CD14-positive monocyte (primary cell): ENCODE measurements around the gene BCL2L12. TPM values are rescaled to one million over a fixed set of nuclear protein-coding genes. Genes with fewer than 3 reads are reported as not detected.
A peak's percentile ranks its signal among the peaks of the same experiment; 100 is the strongest.

ENCODE experiments used
- DNase-seq, 3 donors: peaks; one replicate each; pipeline ENCODE4 v3.0.0-alpha.2; 2011 to 2022
- H2AFZ ChIP-seq: 2 replicates; pipeline ENCODE4 v1.6.0; 2012; ENCODE audit warnings: mild to moderate bottlenecking, low read depth, low read length, inconsistent platforms; ENCODE audit not compliant: insufficient read depth, poor library complexity, severe bottlenecking
- H3K27ac ChIP-seq, 2 donors: 1 replicate in 1 of 2; 2 replicates in 1 of 2; pipeline ENCODE4 v1.5.1; 2012 to 2013; ENCODE audit warnings: low read length in 2 of 2, control low read depth in 1 of 2, inconsistent platforms in 1 of 2, low read depth in 1 of 2, mild to moderate bottlenecking in 1 of 2
- H3K27me3 ChIP-seq, 2 donors: one replicate each; pipeline versions ENCODE4 v1.6.0 to v1.6.1; 2011 to 2013; ENCODE audit warnings: low read length in 2 of 2; ENCODE audit not compliant: control insufficient read depth in 2 of 2, insufficient read depth in 2 of 2
- H3K36me3 ChIP-seq, 2 donors: replicated peaks in 1 of 2; 1 replicate in 1 of 2; 2 replicates in 1 of 2; pipeline versions ENCODE4 v1.5.1 to v1.6.1; 2012 to 2013; ENCODE audit warnings: low read length in 2 of 2, control low read depth in 1 of 2, inconsistent platforms in 1 of 2, mild to moderate bottlenecking in 1 of 2; ENCODE audit not compliant: insufficient read depth in 2 of 2, control insufficient read depth in 1 of 2
- H3K4me1 ChIP-seq, 2 donors: 1 replicate in 1 of 2; 2 replicates in 1 of 2; pipeline versions ENCODE4 v1.5.1 to v1.6.1; 2012 to 2013; ENCODE audit warnings: low read length in 2 of 2, control low read depth in 1 of 2, inconsistent platforms in 1 of 2, mild to moderate bottlenecking in 1 of 2, moderate library complexity in 1 of 2; ENCODE audit not compliant: insufficient read depth in 2 of 2, control insufficient read depth in 1 of 2
- H3K4me2 ChIP-seq: replicated peaks from 2 replicates; pipeline ENCODE3; 2012; ENCODE audit warnings: low read length, moderate library complexity, mild to moderate bottlenecking; ENCODE audit not compliant: poor library complexity, severe bottlenecking; ENCODE audit errors: extremely low read depth
- H3K4me3 ChIP-seq, 3 experiments: fragments of 200-600 bp in 1 of 3; sonication (generic) in 1 of 3; replicated peaks in 1 of 3; 1 replicate in 2 of 3; 2 replicates in 1 of 3; pipeline ENCODE4 v1.5.1; 2011 to 2013; ENCODE audit warnings: low read length in 3 of 3, mild to moderate bottlenecking in 3 of 3, control low read depth in 2 of 3, low read depth in 2 of 3, inconsistent platforms in 1 of 3, moderate library complexity in 1 of 3
- H3K79me2 ChIP-seq: 2 replicates; pipeline ENCODE4 v1.6.0; 2012; ENCODE audit warnings: mild to moderate bottlenecking, control low read depth, inconsistent platforms, low read length, moderate library complexity; ENCODE audit not compliant: insufficient read depth
- H3K9ac ChIP-seq: 2 replicates; pipeline ENCODE4 v1.6.0; 2017; ENCODE audit warnings: low read length, mild to moderate bottlenecking; ENCODE audit not compliant: insufficient read depth, poor library complexity, severe bottlenecking
- H3K9me3 ChIP-seq, 2 donors: replicated peaks in 1 of 2; 1 replicate in 1 of 2; 2 replicates in 1 of 2; pipeline versions ENCODE4 v1.5.1 to v1.6.1; 2012 to 2013; ENCODE audit warnings: low read length in 2 of 2, control low read depth in 1 of 2; ENCODE audit not compliant: control insufficient read depth in 1 of 2, insufficient read depth in 1 of 2
- H4K20me1 ChIP-seq: 2 replicates; pipeline ENCODE4 v1.6.0; 2012; ENCODE audit warnings: mild to moderate bottlenecking, low read length, control low read depth, moderate library complexity; ENCODE audit not compliant: insufficient read depth
- H3K27ac Mint-ChIP-seq, 7 donors: one replicate each; pipeline ENCODE4 v1.8.0; 2020; ENCODE audit warnings: mild to moderate bottlenecking in 7 of 7, mixed read lengths in 7 of 7, moderate library complexity in 6 of 7, inconsistent platforms in 2 of 7
- H3K27me3 Mint-ChIP-seq, 3 donors: one replicate each; pipeline ENCODE4 v1.8.0; 2021 to 2022; ENCODE audit warnings: low read depth in 3 of 3, mild to moderate bottlenecking in 3 of 3, mixed read lengths in 3 of 3, moderate library complexity in 3 of 3, inconsistent platforms in 1 of 3
- H3K36me3 Mint-ChIP-seq, 2 donors: one replicate each; pipeline ENCODE4 v1.8.0; 2020; ENCODE audit warnings: mixed read lengths in 2 of 2, inconsistent platforms in 1 of 2, mild to moderate bottlenecking in 1 of 2
- H3K4me1 Mint-ChIP-seq: one replicate; pipeline ENCODE4 v1.8.0; 2020; ENCODE audit warnings: mild to moderate bottlenecking, mixed read lengths
- H3K4me3 Mint-ChIP-seq, 2 donors: one replicate each; pipeline ENCODE4 v1.8.0; 2020; ENCODE audit warnings: mild to moderate bottlenecking in 2 of 2, mixed read lengths in 2 of 2, moderate library complexity in 1 of 2
- H3K9me3 Mint-ChIP-seq, 7 donors: one replicate each; pipeline ENCODE4 v1.8.0; 2020 to 2022; ENCODE audit warnings: mixed read lengths in 7 of 7, mild to moderate bottlenecking in 6 of 7, moderate library complexity in 6 of 7, inconsistent platforms in 2 of 7
- CTCF ChIP-seq: fragments of 200-600 bp; IDR thresholded peaks from one replicate; pipeline ENCODE4 v1.8.0; 2022; ENCODE audit warnings: antibody characterized with exemption, mild to moderate bottlenecking
- WGBS: methylation state at CpG from one replicate; pipeline ENCODE4 v1.1.5; 2013; ENCODE audit warnings: missing lambda C conversion rate; ENCODE audit not compliant: insufficient coverage; 5-methylcytosine and 5-hydroxymethylcytosine counted together
- intact Hi-C, 2 donors: fragments of 100-400 bp; cut with micrococcal nuclease; formaldehyde crosslinking; loops; one replicate each; pipeline versions ENCODE4 v1.15.0 to v1.15.1; 2023
- polyA plus RNA-seq, 3 donors: library from polyadenylated mRNA; depleted of rRNA in 1 of 3; unstranded in 2 of 3; stranded (reverse) in 1 of 3; fragments of 300-500 nt in 2 of 3; fragments of >200 nt in 1 of 3; fragmentation: Illumina TruSeq in 2 of 3; gene quantifications; 1 replicate in 2 of 3; 2 replicates in 1 of 3; pipeline ENCODE4 v1.2.3, GENCODE V29; 2012 to 2021

The BCL2L12 gene
- polyA plus RNA-seq, 3 donors = 5.7 to 10.3 (median 8.6) TPM

- 21% methylated on average over 11 of the region's 19 CpGs for WGBS
- no peak for TF ChIP-seq CTCF
- Histone ChIP-seq H3K27ac (peak overlapping the region in 1 of 2 donors; percentile 56), H3K9me3 (no peaks in the 10 kb centered on the region), H3K27me3 (no peaks in the 10 kb centered on the region), H3K36me3 (no peaks in the 10 kb centered on the region), H3K4me1 (peaks cover 39 to 44% of the 10 kb centered on the region in 2 donors), H3K4me2 (peak overlapping the region; percentile 96), H2AFZ (peak overlapping the region; percentile 71), H3K4me3 (peak overlapping the region in 2 of 3 experiments; percentile 13 to 99), H3K9ac (peak overlapping the region; percentile 43), H4K20me1 (no peaks in the 10 kb centered on the region), H3K79me2 (peaks cover 9% of the 10 kb centered on the region)
- intact Hi-C loops = loop anchor here in 1 of 2 donors (2.0 kb wide), 1 partner anchor 45 kb away; no protein-coding TSS in a partner anchor
- peak overlapping the region; percentile 12 to 84 (median 76) for H3K27ac Mint-ChIP-seq
- H3K36me3 Mint-ChIP-seq = peaks cover 0 to 3% of the 10 kb centered on the region in 2 donors
- peak in 2 of 3 donors; percentile 45 to 67 for DNase-seq
- H3K4me1 Mint-ChIP-seq = peaks cover 40% of the 10 kb centered on the region
- peak overlapping the region; percentile 71 to 89 for H3K4me3 Mint-ChIP-seq
- peaks cover 7 to 19% (median 16%) of the 10 kb centered on the region in 3 donors for H3K27me3 Mint-ChIP-seq
- H3K9me3 Mint-ChIP-seq = peaks cover 0 to 3% (median 0%) of the 10 kb centered on the region in 7 donors
Measured at GRCh38 chr19:49637821-49638738, 27.7 kb upstream of the BCL2L12 start.

GRCh38 chr19:49639401-49640112, 26.2 kb upstream of the BCL2L12 start:
- Histone ChIP-seq H3K4me3 (peak overlapping the region; percentile 57 to 99 (median 69)), H2AFZ (peak overlapping the region; percentile 73), H3K79me2 (peaks cover 24% of the 10 kb centered on the region), H3K9me3 (no peaks in the 10 kb centered on the region), H3K36me3 (peaks cover 0 to 3% of the 10 kb centered on the region in 2 donors), H3K4me1 (peaks cover 45 to 51% of the 10 kb centered on the region in 2 donors), H3K4me2 (peak overlapping the region; percentile 96), H4K20me1 (peaks cover 1% of the 10 kb centered on the region), H3K27ac (peak overlapping the region; percentile 36 to 61), H3K27me3 (no peaks in the 10 kb centered on the region), H3K9ac (peak overlapping the region; percentile 59)
- H3K27ac Mint-ChIP-seq = peak overlapping the region in 6 of 7 donors; percentile 66 to 100 (median 84)
- DNase-seq = no peak
- peaks cover 4 to 8% of the 10 kb centered on the region in 2 donors for H3K36me3 Mint-ChIP-seq
- 2% methylated on average over 28 of the region's 31 CpGs for WGBS
- H3K4me1 Mint-ChIP-seq = peaks cover 49% of the 10 kb centered on the region
- H3K27me3 Mint-ChIP-seq = peaks cover 5 to 19% (median 16%) of the 10 kb centered on the region in 3 donors
- no peak for TF ChIP-seq CTCF
- H3K4me3 Mint-ChIP-seq = peak overlapping the region; percentile 89 to 95
- intact Hi-C loops = loop anchor here (2.0 to 5.0 kb wide), 6 partner anchors 38 to 237 kb away; partner anchors contain the start of genes AKT1S1 (in 1 of the 2), AP2A1 (in 1 of the 2), PRMT1 (in 1 of the 2) and PRR12 (in 1 of the 2)
- H3K9me3 Mint-ChIP-seq = peaks cover 0 to 3% (median 0%) of the 10 kb centered on the region in 7 donors
